Measurements from ENCODE around the gene PTGES3. TPM values are rescaled to one million over a fixed set of nuclear protein-coding genes. Genes with fewer than 3 reads are reported as not detected.

The PTGES3 gene
- total RNA-seq (2022; extraction: Qiagen RNA extraction): 350 to 392 TPM (median 368 TPM) in 5 replicates

GRCh38 chr12:56688129-56688845 lies at the start of gene PTGES3:
Gene PTGES3, minus strand, starts transcription at chr12:56688284. Its CDS starts 285 bp downstream, at chr12:56687999.

GRCh38 chr12:56724972-56725722 lies 37.1 kb upstream of the PTGES3 start, which contains the start of gene NACA:
Gene NACA, minus strand, starts transcription at chr12:56725299. Its CDS starts 778 bp downstream, at chr12:56724521.

GRCh38 chr12:56645717-56646446 lies 42.2 kb downstream of the PTGES3 start, which contains the start of gene ATP5F1B:
Gene ATP5F1B, minus strand, starts transcription at chr12:56645984. Its CDS starts 21 bp downstream, at chr12:56645963.

GRCh38 chr12:56630180-56630632 lies 57.9 kb downstream of the PTGES3 start, which contains the start of gene BAZ2A:
Gene BAZ2A, minus strand, starts transcription at chr12:56630326. Its CDS starts 12,796 bp downstream, at chr12:56617530.

Other genes starting within 250 kb of the PTGES3 start
- gene TIMELESS, start 238.9 kb downstream of the PTGES3 start, total RNA-seq (2022; extraction: Qiagen RNA extraction): 31.7 to 38.8 TPM (median 36.6 TPM) in 5 replicates
- gene MIP, start 233.6 kb downstream of the PTGES3 start, total RNA-seq (2022; extraction: Qiagen RNA extraction): 0.13 to 0.32 TPM (median 0.23 TPM) in 4 of 5 replicates, not detected in the other
- 1.7 to 1.9 TPM (median 1.8 TPM) in 5 replicates for gene SPRYD4, start 219.7 kb downstream of the PTGES3 start, total RNA-seq (2022; extraction: Qiagen RNA extraction)
- gene GLS2, start 200.1 kb downstream of the PTGES3 start, total RNA-seq (2022; extraction: Qiagen RNA extraction): 0.13 to 0.24 TPM (median 0.16 TPM) in 3 of 5 replicates, not detected in the others
- gene RBMS2, start 166.5 kb downstream of the PTGES3 start, total RNA-seq (2022; extraction: Qiagen RNA extraction): 9.4 to 18.3 TPM (median 11.8 TPM) in 5 replicates
- 26.6 to 47.2 TPM (median 40.6 TPM) in 5 replicates for gene BAZ2A, start 58.0 kb downstream of the PTGES3 start, total RNA-seq (2022; extraction: Qiagen RNA extraction)
- 808 to 925 TPM (median 897 TPM) in 5 replicates for gene ATP5F1B, start 42.3 kb downstream of the PTGES3 start, total RNA-seq (2022; extraction: Qiagen RNA extraction)
- 1,451 to 1,910 TPM (median 1,503 TPM) in 5 replicates for gene NACA, start 37.0 kb upstream of the PTGES3 start, total RNA-seq (2022; extraction: Qiagen RNA extraction)
- 23.7 to 29.5 TPM (median 25.2 TPM) in 5 replicates for gene PRIM1, start 64.0 kb upstream of the PTGES3 start, total RNA-seq (2022; extraction: Qiagen RNA extraction)
- 0.82 to 1.5 TPM (median 1.2 TPM) in 5 replicates for gene HSD17B6, start 75.0 kb upstream of the PTGES3 start, total RNA-seq (2022; extraction: Qiagen RNA extraction)
- gene SDR9C7, start 246.1 kb upstream of the PTGES3 start, total RNA-seq (2022; extraction: Qiagen RNA extraction): 0.15 TPM in 1 of 5 replicates, not detected in the others